SH-SY5Y (cell line): ENCODE data around the gene ANO7.

Source experiments
- GATA2 ChIP-seq: IDR thresholded peaks from 2 replicates; pipeline ENCODE4 v1.6.1; 2011; ENCODE audit warnings: mild to moderate bottlenecking, low read depth, low read length
- GATA3 ChIP-seq: IDR thresholded peaks from 2 replicates; pipeline ENCODE4 v1.6.1; 2011; ENCODE audit warnings: low read depth, mild to moderate bottlenecking, low read length, moderate library complexity

The ANO7 gene

GRCh38 chr2:241232736-241233575 lies 44.5 kb downstream of the ANO7 start:
- TF ChIP-seq GATA2 (no peak), GATA3 (no peak)

- TF ChIP-seq GATA2 (no peak), GATA3 (no peak)
These were observed 45.8 kb downstream of the ANO7 start for GRCh38 chr2:241234066-241234790.

GRCh38 chr2:241234962-241235740 lies 46.7 kb downstream of the ANO7 start:
- no peak for TF ChIP-seq GATA2
- TF ChIP-seq GATA3 = no peak

- no peak for TF ChIP-seq GATA2
- TF ChIP-seq GATA3 = no peak
These were observed 47.5 kb downstream of the ANO7 start for GRCh38 chr2:241235859-241236593.

- TF ChIP-seq GATA3 = no peak
- TF ChIP-seq GATA2 = no peak
These were observed 48.6 kb downstream of the ANO7 start for GRCh38 chr2:241237047-241237446.

GRCh38 chr2:241237949-241238371 lies 49.5 kb downstream of the ANO7 start:
- TF ChIP-seq GATA3 = no peak

- no peak for TF ChIP-seq GATA2
- TF ChIP-seq GATA3 = no peak
These were observed 50.3 kb downstream of the ANO7 start for GRCh38 chr2:241238693-241239198.

GRCh38 chr2:241239552-241240202 lies 51.2 kb downstream of the ANO7 start:
- TF ChIP-seq GATA3 (no peak), GATA2 (no peak)

GRCh38 chr2:241240320-241241004 lies 52.0 kb downstream of the ANO7 start:
- TF ChIP-seq GATA3 = no peak
- no peak for TF ChIP-seq GATA2

GRCh38 chr2:241241669-241242068 lies 53.2 kb downstream of the ANO7 start:
- no peak for TF ChIP-seq GATA3
- no peak for TF ChIP-seq GATA2

- TF ChIP-seq GATA2 (no peak), GATA3 (no peak)
These were observed 53.8 kb downstream of the ANO7 start for GRCh38 chr2:241242306-241242705.

- TF ChIP-seq GATA2 = no peak
- no peak for TF ChIP-seq GATA3
These were observed 55.9 kb downstream of the ANO7 start for GRCh38 chr2:241244368-241244767.
